ENCODE measurements around the gene HTR2A.

HTR2A gene

DNA sequence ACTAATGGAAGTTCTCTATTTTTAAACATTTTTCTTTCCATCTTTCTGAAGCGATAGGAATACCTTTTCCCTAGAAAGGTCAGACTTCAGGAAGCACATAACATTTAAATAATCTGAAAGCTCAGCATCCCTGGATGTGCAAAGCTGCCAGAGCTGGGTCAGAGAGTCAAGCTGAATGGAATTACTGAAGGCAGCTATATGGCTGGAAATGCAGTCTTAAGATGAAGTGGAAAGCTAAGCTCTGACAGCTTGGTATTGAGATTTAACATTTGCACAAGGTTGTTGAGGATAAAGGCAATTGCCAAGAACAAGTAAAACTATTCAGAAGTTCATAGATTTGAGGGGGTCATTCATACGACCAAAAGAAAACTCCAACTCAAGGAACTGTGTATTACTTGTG, 28.8 kb downstream of the HTR2A start:
- no peak for DNase-seq (ENCODE audit: low read depth)

GRCh38 chr13:46866150-46866549, 30.7 kb downstream of the HTR2A start:
- no peak for DNase-seq (ENCODE audit: low read depth)

DNA sequence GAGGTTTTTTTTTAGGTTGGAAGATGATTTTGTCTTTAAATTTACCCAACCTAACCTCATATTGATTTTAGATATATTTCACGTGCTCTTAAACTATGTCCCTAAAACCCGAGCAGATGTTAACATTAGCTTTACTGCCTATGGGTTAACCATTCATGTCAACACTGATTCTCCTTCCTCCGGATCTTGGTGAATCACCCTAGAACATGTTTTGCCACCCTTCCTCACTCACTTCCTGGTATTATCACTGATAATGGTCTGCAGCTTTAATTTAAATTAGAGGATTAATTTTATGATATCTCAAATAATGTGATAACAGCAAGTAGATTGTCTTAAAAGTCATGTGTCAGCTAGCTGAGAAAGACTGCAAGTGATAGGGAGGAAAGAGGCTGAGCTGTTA, 31.9 kb downstream of the HTR2A start:
- DNase-seq (ENCODE audit: low read depth): no peak

DNA sequence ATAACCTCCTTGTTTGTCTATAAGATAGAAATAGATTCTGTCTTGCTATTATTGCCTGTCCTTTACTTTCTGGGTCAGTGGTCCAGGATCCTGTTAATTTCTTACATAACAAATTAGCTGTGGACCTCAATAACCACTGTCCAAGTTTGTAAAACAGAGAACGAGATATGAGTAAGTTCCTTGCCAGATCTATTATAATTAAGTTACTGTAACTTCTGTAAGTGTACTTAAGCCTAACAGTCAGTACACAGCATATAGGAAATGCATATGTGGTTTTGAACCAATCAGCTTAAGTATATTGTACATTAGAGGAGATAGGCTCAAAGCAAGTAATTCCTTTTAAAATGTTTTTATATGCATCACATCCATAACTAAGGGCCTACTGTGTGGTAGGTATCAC, 34.9 kb downstream of the HTR2A start:
- DNase-seq (ENCODE audit: low read depth): no peak

- DNase-seq (ENCODE audit: low read depth): no peak
Observed at GRCh38 chr13:46860722-46861121, 36.1 kb downstream of the HTR2A start.

GRCh38 chr13:46858776-46859175, 38.1 kb downstream of the HTR2A start:
- no peak for DNase-seq (ENCODE audit: low read depth)

DNA sequence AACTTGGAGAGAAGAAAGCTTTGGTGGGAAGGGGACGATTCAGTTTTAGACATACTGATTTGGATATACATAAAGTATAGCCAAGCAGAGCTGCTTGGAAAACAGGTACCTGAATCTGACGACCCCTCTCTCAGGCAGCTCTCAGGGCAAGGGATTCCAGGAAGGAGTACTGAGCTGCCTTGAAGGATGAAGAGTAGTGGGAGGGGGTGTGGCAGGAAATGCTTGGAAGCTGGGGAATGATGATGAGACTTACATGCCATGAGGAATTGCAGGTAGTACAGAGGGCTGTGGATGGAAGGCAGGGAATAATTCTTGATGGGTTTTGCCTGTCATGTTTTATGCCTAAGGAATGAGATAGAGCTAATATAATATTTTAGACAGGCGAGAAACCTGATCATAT, 38.7 kb downstream of the HTR2A start:
- DNase-seq (ENCODE audit: low read depth): no peak

DNA sequence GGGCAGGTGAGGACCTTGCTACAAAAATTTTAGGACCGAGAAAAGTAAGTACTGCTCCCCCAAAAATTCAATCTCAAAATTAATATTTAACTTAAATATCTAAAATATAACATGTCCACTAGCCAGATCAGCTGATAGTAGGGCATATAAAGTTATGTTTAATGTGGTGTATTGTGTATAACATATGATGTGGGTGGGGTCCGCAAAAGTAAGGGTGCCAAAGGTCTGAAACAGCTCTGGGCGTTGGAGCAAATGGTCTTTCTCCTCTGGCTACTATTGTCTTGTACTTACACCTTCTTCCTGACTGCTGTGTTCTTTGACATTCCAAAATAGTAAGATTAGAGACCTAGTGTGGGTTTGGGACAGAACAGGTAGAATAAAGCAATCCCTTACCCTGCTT, 41.2 kb downstream of the HTR2A start:
- DNase-seq (ENCODE audit: low read depth): no peak

DNA sequence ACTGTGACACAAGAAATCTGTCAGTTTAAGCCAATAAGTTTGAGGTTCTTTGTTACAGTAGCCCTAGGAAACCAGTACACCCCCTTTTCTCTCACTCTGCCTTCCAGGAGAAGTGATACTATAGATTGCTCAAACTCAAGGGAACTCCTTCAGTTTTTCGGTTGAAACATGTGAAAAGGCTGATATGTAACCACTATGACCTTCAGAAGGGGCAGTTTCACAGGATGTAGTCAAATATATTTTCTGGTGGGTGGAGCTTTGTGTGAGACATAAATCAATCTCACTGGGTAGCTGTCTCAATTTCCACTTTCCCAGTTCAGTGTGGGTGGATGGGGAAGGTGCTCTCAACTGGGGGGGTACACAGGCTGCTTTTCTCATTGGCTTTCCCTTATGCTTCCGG, 41.7 kb downstream of the HTR2A start:
- DNase-seq (ENCODE audit: low read depth): no peak

DNA sequence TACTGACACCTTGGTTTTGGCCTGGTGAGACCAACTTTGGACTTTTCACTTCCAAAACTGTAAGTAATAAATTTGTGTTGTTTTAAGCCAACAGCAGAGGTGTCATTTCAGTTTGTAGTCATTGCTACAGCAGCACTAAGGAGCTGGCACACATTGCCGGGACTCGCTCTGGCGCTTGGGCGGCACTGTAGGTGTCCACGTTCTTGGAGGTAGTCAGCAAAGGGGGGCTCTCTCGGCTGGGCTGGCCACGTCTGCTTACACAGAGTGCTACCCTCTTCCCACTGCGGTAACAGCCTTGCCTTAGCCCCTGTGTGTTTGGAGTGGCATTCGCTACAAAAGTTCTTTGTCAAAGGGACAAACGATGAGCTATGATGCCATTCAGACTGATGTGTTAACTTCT, 44.7 kb downstream of the HTR2A start:
- DNase-seq (ENCODE audit: low read depth): no peak

DNA sequence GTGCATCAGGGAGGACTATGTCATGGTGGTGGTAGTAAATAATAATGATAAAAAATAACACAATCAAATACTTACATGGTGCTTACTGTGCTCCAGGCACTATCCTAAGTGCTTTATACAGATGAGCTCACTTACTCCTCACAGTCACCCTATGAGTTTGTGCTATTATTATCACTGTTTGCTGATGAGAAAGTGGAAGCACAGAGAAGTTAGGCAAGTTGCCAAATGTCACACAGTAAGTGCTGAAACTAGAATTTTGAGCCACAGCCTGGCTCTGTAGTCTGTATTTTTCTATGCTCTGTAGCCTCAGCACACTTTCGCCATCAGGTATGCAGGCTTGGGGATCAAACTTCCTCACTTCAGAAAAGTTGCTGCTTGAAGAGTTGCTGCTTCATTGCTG, 46.6 kb downstream of the HTR2A start:
- DNase-seq (ENCODE audit: low read depth): no peak

DNA sequence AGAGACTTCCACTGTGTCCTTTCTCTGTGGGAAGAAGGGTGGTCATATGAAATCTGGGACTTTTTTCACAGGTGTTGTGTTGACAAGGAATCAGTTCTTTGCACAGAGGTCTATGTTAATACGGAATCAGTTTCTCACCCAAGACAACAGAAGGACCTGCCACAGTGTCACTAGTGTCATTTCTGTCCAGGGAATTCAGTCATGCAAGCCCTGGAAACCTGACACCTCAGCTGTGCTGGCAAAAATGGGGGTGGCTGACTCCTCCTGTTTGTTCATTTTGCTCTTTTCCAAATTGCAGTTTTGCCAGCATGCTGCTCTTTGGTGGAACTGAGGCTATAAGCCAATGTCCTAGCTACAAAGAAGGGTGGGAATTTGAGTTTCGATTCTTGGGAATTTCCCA, 50.1 kb downstream of the HTR2A start:
- DNase-seq (ENCODE audit: low read depth): no peak

GRCh38 chr13:46845146-46845545, 51.7 kb downstream of the HTR2A start:
- no peak for DNase-seq (ENCODE audit: low read depth)

- DNase-seq (ENCODE audit: low read depth): no peak
Observed at GRCh38 chr13:46844431-46844830, 52.4 kb downstream of the HTR2A start.

GRCh38 chr13:46839399-46839798, 57.5 kb downstream of the HTR2A start:
- DNase-seq (ENCODE audit: low read depth): no peak

DNA sequence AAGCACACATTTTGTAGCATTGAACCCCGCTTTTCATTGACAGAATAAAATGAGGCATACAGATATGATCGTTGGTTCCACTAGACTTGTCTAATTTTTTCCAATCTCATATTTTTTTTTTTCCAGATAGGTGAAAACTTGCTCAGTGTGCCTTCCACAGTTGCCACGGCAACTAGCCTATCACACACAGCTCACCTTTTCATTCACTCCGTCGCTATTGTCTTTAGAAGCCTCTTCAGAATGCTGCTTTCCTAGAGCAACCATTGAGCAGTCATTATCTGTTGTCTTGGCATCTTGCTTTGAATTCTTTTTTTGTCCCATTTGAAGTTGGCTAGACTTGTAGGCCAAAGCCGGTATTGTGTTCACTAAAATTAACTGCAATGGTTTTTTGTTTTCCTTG, 62.2 kb downstream of the HTR2A start:
- DNase-seq (ENCODE audit: low read depth): no peak

DNA sequence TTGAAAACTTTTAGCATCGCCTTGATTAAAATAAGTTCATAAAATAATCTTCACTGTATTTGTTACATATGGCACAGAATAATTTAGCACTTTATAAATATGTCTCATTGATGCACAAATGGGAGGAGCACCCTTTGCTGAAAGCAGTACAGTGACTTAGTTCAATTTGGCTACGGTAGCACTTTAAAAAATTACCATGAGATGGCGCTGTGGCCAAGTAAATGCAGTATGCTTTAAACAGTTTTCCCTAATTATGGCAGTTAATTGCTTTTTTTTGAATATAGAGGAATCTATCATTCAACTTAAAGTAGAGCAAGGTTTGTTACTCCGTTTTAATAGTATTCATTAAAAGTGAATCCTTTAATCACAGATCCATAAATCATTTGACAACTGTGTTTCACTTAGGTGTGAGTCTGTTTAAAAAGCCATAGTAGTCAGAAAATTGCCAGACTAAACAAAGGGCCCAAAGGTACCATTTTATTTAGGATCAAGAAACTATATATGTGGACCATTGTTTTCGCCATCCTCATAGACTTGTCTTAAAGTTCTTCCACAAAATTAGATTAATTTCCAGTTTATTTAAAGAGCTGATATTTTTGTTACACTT, 65.2 kb downstream of the HTR2A start:
- peak; percentile 6 for DNase-seq (ENCODE audit: low read depth)

DNA sequence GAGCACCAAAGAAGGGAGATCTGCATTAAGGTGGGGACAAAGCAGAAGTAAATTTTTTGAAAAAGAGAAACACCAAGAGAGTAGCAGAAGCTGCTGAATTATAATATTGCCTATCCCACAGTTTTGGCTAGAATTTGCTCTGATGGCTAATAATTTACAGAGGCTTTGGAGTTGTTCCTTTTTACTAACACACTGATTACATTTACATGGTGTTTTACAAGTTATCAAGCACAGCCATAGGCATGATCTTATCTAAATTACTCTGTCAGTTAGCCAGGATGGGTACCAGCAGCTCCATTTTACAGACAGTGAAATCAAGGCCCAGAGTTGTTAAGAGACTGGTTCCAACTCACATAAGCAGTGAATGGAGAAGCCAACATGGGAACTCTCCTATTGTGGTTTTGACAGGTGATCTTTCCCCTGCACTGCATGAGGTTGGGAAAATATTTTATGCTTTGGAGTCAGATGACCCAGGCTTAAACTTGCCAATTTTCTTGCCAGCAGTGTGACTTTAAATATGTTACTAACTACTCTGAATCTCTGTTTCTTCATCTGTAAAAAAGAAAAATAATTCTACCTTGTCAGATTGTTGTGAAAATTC, 66.3 kb downstream of the HTR2A start:
- DNase-seq (ENCODE audit: low read depth): no peak

DNA sequence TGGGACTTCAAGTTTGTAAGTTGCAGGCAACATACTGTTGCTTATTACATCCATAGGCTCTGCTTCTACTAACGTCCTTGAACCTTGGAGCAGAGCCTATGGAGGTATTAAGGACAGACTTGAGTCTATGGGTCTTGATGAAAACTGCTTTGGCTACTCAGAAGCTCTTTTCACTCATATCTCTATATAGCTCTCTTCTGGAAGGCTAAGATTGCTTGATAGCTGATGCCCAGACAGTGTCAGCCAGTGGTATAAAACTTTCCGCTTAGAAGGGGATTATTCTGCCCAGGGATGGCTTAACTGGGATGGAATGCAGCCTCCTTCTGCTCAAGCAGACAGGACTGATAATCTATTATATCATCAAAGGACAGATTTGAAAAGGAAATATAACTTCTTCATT, 74.3 kb downstream of the HTR2A start:
- no peak for DNase-seq (ENCODE audit: low read depth)

DNA sequence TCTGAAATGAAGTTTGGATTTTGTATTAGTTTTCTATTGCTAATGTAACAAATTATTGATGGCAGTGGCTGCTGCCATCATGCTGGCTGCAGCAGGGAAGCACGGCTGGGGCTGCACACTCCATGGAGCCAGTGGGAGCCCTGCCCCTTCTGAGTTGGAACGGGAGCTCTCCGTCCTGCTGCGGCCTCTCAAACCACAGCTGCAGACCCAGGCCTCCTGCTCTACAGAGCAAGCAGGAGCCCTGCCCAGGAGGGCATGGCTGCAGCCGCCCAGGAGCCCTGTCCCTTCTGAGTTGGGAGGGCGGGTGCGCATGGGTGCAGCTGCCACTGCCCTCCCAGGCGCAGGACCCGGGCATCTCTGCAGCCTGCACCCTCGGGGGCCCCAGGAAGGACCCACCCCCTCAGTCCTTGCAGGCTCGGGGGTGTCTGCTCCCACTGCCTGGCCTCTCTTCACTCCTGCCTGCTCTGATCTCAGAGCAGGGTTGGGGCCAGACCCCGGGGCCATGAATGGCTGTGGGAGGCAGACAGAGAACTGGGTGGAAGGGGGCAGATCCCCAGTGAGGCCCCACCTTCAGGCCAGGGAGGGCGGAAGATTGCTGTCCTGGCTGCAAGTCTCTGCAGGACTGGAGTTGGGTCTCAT, 78.9 kb downstream of the HTR2A start:
- no peak for DNase-seq (ENCODE audit: low read depth)

GRCh38 chr13:46817095-46817494, 79.8 kb downstream of the HTR2A start:
- DNase-seq (ENCODE audit: low read depth): no peak

DNA sequence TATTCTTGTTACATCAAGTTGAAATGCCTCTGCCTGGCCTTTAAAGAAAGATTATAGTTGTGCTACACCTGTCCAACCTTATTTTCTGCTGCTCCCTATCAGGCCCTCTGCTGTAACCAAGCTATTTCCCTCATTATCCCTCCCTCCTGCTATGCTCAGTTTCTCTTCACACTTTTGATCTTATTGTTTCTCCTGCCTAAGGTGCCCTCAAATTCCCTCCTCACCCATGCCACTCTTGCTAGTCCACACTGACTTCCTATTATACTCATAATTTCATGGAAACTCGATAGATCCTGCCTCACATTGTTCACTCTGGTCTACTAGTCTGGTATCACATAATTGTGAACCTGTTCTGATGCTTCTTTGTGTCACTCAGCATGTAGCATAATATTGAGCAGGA, 80.5 kb downstream of the HTR2A start:
- DNase-seq (ENCODE audit: low read depth): no peak

DNA sequence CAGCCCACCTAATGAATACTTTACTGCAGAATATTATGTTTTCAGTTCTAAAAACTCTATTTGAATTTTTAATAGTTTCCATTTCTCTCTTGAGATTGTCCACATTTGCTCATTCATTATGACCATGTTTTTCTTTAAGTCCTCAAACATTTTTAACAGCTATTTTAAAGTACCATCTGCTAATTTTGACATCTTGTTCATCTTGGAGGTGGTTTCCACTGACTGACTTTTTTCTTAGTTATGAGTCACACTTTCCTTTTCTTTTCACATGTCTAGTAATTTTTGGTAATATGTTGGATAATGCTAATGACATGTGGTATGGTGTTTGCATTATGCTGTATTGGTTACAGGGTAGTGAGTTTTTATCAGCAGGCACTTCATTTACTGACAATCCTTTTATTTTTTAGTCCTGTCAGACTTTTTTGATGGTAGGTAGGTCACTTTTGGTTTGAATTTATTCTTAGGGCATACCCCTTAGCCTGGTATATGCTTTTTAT, 84.5 kb downstream of the HTR2A start:
- no peak for DNase-seq (ENCODE audit: low read depth)

- no peak for DNase-seq (ENCODE audit: low read depth)
Observed at GRCh38 chr13:46810440-46810839, 86.4 kb downstream of the HTR2A start.

Data from stimulated activated CD4-positive, alpha-beta T cell treated with anti-CD3 and anti-CD28 coated beads, Interleukin-2, amount 100 ng/mL, for 4 hours (primary cell).